HG03280 (cell line): ENCODE results near the gene ZNF281.
A peak's percentile ranks its signal among the peaks of the same experiment; 100 is the strongest.

Experiments
- ATAC-seq: cut with Tn5 transposase; IDR thresholded peaks from one replicate; pipeline ENCODE4 v1.9.1; 2021; ENCODE audit warnings: mild to moderate bottlenecking, moderate library complexity; ENCODE audit not compliant: unreplicated experiment

ZNF281 gene

DNA sequence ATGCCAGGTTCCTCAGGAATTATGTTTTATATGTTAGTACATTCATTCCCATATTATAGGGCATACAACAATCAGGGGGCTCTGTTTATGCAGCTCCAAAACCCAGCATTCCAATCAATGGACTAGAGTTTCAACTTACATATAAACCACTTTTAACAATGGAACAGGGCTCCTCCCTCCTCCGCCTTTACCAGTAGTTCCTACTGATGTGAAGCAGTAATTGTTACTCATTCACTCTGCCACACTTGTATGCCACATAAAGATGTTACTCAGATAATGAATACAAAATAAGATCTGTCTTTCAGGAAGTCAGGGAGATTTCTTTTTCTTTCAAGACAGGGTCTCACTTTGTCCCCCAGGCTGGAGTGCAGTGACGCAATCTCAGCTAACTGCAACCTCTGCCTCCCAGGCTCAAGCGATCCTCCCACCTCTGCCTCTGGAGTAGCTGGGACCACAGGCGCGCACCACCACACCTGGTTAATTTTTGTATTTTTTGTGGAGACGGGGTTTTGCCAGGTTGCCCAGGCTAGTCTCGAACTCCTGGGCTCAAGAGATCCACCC is 17.1 kb downstream of the ZNF281 start:
- ATAC-seq, result no peak

DNA sequence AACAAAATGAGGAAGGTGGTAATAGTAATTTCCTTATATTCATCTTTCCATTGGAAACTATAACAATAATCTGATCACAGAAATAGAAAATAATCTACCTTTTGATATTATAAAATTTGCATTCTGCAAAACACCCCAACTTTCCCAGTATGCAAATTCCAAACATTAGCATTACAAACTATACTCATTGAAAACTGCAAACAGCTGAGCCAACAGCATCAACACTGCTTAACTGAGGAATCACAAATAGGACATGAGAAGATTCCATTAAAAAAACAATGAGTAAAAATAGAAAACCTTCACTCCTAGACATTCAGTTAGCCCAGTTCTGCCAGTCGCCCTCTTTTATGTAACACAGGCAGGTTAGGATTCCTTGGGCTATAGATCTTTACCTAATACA is 18.1 kb downstream of the ZNF281 start:
- ATAC-seq, result no peak

DNA sequence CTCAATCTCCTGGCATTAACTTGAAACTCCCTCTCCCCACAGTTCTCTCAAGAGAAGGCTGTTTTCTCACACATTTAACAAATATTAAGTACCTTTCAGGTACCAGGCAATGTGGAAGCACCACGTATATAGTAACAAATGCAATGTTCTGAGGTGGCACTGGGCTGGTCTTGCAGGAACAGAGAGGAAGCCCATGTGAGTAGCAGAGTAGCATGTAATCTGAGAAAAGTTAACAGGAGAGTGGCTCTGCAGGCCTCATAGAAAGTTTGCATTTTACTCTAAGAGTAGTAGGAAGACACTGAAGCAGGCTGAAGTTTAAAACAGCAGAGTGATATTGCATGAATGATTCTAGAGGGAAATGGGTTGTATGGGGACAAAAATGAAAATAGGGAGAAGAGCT is 21.0 kb downstream of the ZNF281 start:
- no peak for ATAC-seq

DNA sequence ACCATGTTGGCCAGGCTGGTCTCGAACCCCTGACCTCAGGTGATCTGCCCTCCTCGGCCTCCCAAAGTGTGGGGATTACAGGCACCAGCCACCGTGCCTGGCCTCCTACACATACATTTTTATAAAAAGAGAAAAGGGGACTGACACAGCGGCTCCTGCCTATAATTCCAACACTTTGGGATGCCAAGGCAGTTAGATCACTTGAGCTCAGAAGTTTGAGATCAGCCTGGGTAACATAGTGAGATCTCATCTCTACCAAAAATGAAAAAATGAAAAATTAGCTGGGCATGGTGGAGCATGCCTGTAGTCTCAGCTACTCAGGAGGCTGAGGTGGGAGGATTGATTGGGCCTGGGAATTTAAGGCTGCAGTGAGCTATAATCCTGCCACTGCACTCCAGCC is 23.4 kb downstream of the ZNF281 start:
- ATAC-seq, result no peak

DNA sequence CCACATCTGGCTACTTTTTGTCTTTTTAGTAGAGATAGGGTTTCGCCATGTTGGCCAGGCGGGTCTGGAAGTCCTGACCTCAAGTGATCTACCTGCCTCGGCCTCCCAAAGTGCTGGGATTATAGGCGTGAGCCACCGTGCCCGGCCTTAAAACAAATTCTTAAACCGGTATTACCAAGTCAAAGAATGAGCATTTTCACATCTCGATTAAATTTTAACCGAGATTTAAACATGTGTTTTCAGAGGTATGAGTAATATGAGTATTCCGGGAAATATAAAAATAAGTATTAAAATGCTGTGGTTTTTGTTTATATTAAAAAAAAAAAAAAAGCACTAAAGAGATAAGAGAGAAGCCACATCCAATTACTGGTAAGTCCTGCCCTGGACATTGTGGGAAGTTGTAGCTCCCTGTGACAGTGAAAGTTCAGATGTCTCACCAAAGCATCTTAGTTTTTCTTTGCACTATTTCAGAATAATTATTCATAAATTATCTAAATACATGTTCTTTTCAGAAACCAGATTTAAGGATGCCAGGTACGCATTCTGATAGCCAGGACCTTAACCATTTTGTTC is 24.9 kb downstream of the ZNF281 start:
- no peak for ATAC-seq

DNA sequence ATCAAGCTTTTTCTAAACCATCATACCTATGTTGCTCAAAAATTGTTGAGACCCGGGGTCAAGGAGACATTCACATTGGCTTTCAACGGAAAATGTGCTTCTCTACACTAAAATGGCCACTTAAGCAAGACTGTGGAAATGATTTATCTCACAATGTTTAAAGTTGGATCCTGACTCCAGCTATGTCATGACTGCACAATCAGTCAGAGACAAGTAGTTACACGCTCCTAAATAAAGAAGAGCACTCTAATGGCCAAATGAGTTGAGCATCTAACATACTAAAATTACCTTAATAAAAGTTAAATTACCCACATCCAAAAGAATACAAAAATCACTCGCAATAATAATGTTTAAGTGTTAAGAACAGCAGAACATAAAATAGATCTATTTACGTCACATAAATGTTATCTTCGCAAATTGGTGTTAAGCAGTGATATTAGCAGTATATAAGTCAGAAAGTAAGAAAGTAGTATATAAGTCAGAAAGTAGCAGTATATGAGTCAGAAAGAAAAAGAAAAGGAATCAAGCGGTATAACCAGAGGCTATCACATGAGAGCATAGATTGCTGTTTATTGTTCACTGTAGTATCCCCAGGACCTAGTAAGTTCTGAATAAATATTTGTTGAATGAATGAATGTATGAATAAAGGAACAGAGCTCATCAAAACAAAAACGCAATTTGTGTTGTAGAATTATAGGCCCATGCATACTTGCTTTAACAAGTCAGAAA is 28.4 kb downstream of the ZNF281 start:
- no peak for ATAC-seq

DNA sequence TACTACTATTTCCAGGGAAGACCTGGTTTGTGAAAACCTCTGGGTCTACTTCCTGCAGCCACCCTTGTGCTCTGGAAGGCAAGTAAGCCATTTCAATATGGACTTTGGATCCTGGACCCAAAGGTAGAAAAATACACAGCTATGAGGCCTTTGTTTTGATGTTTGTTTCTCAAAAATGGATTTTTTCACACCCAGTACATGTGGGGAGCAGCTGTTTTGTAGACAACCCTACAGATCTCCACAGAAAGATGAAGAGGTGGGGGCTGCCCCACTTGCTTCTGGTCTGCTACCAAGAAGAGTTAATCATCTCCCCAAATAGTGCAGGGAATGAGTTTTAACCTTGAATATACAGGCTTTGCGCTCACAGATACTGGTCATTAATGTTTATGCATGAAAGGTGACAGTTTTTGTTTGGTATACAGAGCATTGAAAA is 29.2 kb downstream of the ZNF281 start:
- ATAC-seq, result peak; percentile 60

DNA sequence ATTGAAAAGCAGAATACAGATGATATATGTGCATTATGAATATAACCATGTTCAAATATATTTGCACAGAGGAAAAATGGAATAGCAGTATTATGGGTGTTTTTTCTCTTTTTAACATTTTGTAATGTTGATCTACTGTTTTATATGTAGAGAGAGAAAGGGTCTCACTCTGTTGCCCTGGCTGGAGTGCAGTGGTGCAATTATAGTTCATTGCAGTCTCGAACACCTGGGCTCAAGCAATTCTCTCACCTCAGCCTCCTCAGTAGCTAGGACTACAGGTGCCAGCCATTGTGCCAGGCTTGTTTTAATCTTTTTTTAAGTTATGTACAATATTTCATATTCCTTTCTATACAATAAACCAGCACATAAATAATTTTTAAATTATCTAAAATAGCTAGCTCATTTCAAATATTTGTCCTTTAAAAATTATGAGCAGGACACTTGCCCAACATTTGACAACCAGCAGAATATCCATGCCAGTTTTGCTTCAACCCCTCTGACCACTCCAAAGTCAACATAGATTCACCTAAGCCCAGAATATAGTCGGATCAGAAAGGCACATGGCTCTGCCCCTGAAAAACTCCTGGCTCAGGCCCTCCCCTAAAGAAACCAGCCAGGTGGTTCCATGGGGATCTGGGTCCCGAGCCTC is 29.8 kb downstream of the ZNF281 start:
- no peak for ATAC-seq

DNA sequence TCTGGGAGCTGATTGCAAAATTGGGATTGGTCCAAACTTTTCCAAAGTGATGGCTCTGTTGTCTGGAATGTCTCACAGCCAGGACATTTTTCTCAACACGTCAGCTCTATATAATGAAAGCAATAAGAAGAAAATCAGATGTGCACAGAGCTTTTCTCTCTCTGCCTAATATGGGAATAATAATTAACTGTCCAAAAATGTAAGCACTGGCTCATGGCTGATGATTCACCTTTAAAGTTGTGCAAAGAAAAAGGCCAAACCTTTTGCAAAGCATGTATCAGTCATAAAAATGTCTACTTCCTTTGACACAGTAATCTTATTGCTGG is 30.4 kb downstream of the ZNF281 start:
- no peak for ATAC-seq

DNA sequence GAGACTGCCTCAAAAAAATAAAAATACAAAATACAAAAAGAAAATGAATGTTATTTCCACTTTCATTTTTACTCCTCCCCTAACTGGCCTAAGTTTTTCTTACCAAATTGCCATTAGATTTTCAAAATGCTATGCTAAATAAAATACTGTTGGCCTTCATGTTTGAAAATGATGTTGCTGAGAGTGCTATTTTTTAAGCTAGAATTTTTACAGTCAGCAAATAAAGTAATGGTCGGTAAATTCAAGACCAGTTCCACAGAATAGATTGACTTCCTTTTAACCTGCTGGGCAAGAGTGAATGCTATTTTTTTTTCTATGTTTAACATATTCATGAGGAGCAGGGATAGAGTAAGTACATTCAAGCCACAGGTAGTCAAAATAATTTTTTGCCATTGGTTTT is 31.7 kb downstream of the ZNF281 start:
- ATAC-seq, result no peak

DNA sequence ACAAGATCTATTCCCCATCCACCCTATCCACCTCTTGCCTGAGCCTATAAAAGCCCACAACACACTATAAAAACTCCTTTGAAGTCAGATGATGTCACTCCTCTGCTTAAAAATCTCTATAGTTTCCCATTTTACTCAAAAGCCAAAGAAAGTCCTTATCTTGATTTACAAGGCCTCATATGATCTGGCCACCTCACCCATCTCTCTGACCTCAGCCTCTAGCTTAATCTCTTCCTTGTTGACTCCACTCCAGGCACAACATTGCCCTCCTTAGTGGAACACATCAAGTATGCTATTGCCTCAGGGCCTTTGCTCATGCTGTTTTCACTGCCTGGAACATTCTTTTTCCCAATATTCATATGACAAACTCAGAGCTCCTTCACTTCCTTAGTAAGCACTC is 33.3 kb downstream of the ZNF281 start:
- ATAC-seq, result no peak

DNA sequence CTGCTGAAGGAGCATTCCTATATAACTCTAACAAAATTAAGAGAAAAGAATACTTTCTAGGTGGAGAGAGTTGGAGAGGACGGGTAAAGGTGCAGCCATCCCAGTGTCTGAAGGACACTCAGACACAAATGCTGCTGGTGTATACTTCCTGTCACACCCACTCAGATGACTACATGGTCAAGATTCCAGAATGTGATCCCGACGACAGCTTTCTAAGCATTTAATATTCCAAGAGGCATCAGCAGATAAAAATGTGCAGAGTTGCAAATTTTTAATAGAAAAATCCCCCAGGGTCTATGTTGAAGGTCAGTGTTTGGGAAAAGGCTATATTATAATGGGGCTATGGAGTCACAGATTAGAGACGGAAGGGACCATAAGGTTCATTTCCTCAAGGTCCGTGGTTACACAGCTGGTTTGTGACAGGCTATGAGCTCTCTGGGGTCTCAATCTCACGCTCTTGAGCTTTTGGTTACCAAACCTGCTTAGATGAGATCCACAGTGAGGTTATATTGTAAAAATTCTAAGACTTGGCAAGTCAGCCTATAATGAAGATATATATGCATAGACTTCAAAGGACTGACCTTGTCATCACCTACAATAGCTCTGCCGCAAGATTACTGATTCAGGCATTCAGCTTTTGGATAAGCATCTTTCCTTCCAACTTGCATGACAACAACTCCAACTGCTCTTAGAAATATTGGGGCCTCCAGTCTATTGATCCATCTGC is 35.1 kb downstream of the ZNF281 start:
- no peak for ATAC-seq

DNA sequence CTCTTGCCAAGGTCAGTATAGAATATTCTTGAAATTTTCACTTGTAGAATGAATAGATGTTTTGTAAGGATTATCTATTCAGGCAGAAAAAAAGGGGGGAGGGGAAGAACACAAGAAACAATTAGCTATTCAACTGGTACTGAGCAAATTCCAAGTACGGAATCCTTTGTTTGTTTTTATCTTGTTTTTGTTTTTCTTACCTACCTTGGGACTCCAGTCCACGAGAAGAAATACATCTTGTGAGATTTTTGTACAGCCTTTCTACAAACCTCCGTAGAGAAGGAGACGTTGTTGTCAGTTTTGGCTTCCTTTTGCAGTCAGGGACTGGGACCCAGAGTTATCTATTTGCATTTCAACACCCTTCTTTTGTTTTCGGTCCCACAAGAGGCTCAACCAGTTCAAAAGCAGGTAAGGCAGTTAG is 36.0 kb downstream of the ZNF281 start:
- no peak for ATAC-seq

DNA sequence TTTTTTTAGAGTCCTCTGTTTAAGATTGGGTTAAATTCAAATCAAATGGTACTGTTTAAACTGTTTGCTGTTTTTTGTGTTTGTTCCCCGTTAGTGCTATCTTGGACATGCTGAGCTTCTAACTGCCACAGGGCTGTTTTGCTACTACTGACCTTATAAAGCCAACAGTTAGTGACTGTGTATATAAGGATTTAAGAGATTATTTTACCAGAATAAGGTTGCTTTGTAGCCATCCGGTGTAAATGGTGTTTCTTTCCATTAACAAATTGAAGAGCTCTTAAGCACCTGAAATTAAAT is 37.0 kb downstream of the ZNF281 start:
- ATAC-seq, result no peak

DNA sequence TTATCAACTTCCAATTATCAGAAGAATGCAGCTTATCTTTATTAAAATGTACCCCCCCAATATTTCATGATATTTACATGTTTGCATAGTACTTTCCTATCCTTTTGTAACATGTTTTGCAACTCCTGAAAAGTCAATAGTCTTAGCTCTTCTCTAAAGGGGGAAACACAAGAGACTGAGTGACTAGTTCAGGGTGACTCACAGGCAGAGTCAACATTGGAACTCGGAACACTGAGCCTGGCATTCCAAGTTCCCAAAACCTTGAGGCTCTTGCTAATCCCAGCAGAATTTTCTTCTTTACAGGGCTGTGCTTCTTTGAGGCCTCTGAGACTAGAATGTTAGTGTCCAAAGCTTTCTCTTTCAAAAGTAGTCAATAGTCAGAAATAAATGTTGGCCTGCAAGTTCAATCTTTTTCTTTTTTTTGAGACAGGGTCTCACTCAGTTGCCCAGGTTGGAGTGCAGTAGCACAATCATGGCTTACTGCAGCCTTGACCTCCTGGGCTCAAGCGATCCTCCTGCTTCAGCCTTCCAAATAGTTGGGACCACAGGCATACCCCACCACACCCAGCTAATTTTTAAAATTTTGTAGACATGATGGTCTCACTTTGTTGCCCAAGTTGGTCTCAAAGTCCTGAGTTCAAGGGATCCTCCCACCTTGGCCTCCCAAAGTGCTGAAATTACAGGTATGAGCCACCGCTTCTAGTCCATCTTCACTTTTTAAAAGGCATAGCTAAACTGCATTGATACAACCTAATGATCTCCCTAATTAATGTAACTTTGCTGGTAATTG is 37.5 kb downstream of the ZNF281 start:
- ATAC-seq, result no peak

DNA sequence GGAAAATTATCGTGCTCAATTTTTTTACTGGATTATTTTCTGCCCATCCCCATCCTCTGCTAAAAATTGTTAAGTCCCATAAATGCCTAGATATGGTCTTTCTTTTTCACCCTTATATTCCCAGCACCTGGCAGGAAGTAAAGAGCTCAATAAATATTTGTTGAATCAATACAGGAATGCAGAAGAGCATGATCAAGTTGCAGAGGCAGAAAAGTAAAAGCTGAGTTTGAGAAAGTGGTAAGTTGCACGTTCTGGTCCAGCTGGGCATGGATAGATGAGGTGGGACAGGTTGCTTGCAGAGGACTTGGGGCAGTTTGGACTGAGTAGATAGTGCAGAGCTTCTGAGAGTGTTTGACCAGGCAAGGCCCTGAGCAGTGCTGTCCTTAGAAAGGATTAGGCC is 40.1 kb downstream of the ZNF281 start:
- ATAC-seq, result no peak

DNA sequence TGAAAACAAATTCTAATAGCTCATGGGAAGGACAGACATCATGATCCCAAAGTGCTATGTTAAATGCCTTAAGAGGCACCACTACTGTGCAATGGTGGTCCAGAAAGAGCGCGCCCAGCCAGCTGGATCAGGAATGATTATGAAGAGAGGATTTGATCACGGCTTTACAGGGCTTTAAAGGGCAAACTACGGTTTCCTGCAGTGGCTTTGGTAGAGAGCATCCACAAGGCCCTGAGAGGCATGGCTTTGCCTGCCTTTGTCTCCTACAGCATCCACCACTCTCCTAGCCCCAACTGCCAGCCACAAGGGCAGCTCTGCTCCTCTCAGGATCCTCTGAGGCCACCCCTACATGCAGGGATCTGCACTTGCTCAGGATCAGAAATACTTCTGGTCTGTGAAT is 40.7 kb downstream of the ZNF281 start:
- ATAC-seq, result no peak

DNA sequence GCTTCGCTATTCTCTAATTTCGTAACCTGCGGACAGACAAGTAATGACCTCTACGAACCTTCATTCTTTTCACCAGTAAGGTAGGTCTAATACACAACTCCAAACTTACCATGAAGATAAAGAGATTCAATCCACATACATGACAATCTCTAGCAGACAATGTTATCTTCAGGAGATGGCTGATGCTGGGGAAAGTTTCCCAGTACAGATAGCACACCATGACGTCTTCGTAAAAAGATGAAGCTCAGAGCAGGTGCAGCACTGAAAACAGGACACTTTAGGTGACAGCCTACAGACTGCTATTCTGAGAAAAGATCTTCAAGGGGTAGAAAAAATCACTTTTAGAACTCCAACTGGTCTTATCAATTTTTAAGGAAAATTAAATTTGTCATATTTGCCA is 41.3 kb downstream of the ZNF281 start:
- ATAC-seq, result no peak

DNA sequence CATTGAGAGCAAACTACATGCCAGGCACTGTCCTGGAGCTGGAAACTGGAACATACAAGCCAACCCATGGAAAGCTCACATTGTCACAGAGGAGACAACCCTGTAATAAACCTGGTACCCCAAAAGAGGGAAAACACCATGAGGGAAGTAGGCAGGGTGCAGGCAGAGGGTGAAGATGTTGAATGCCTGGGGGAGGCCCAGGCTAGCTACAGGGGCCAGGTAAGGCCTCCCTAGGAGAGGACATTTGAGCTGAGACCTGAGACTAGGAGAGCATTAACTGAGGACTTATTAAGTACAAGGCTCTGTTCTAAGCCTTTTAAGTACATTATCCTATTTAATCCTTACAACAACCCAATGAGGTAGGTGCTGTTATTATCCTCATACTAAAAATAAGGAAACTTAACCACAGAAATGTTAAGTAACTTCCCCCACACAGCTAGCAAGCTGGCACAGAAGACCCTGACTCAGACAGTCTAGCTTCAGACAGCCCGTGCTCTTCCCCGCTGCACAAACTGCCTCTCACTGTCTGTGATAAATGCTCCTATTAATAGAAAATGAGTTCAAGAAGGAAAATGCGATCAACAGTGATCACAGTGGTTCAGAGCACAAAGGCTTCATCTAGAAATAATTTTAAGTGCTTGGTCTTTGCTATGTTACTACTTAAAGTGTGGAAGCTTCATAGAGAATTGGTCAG is 41.8 kb downstream of the ZNF281 start:
- ATAC-seq, result no peak

DNA sequence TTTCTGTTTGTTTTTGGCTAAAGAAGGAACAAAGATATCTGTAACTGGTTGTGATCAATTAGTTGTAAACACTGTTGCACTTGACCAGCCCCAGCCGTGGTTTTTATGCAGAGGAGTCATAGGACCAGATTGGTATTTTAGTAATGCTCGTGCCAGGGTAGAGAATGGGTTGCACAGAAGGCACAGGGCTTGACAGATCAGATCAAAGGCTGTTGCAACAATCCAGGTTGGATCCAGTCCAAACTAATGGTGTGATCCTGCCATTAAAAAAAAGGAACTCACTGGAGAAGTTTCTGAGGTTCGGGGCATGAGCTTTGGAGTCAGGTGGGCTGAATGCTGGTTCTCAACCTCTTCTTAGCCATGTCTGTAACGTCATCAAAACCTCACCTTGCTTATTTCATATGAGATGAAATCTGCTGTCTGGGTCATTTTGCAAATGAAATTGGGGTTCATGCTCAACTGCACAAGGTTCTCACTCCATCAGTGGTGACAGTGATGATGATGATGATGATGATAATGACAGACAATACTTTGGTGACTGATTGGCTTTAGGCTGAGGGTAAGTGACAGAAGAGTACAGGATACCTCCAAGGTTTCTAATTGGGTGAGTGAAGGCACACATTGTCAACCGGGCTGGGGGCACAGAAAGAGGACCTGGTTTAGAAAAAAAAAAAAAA is 43.1 kb downstream of the ZNF281 start:
- no peak for ATAC-seq
